HEK293 (cell line): ENCODE measurements around the gene LSMEM2.

Source experiments
- CTCF ChIA-PET: fragments of 350-600 bp; formaldehyde crosslinking; extraction: SDS; loops from one replicate; lab custom pipeline; 2021; ENCODE audit warnings: antibody characterized with exemption; lab: Yijun Ruan, JAX
- POLR2A ChIA-PET: fragments of 300-600 bp; formaldehyde crosslinking; extraction: SDS; loops from one replicate; lab custom pipeline; 2020; ENCODE audit warnings: antibody characterized with exemption, inconsistent platforms; lab: Yijun Ruan, JAX
- H3K27ac ChIP-seq: fragments of 200-500 bp; sonication (Bioruptor generic); 2 replicates; pipeline ENCODE4 v1.5.1; 2014; ENCODE audit warnings: low read depth, low read length, control low read depth, inconsistent platforms; ENCODE audit errors: extremely low read depth
- H3K36me3 ChIP-seq, 2 experiments: fragments of 200-500 bp in 1 of 2; sonication (Bioruptor generic) in 1 of 2; 1 replicate in 1 of 2; 2 replicates in 1 of 2; pipeline ENCODE4 v1.5.1; 2014 to 2017; ENCODE audit warnings: inconsistent platforms in 2 of 2, low read length in 2 of 2; ENCODE audit not compliant: control insufficient read depth in 2 of 2, insufficient read depth in 1 of 2
- H3K4me1 ChIP-seq: fragments of 200-500 bp; sonication (Bioruptor generic); 2 replicates; pipeline ENCODE4 v1.5.1; 2014; ENCODE audit warnings: mild to moderate bottlenecking, low read length, inconsistent platforms; ENCODE audit not compliant: control insufficient read depth, insufficient read depth
- H3K4me3 ChIP-seq: 2 replicates; pipeline ENCODE4 v1.5.1; 2011; ENCODE audit warnings: low read depth, mild to moderate bottlenecking, control low read depth, low read length, moderate library complexity
- H3K9me3 ChIP-seq: fragments of 200-500 bp; sonication (Bioruptor generic); 2 replicates; pipeline ENCODE4 v1.5.1; 2014; ENCODE audit warnings: low read depth, low read length, inconsistent platforms; ENCODE audit not compliant: control insufficient read depth, insufficient read depth
- BCL11B ChIP-seq: fragments of 450-650 bp; formaldehyde crosslinking; IDR thresholded peaks from 2 replicates; pipeline ENCODE4 v1.5.1; 2016; ENCODE audit warnings: low read depth, missing biosample characterization, missing genetic modification characterization
- GLIS1 ChIP-seq: fragments of 450-650 bp; formaldehyde crosslinking; IDR thresholded peaks from 2 replicates; pipeline ENCODE4 v1.5.1; 2016; ENCODE audit warnings: missing biosample characterization, missing genetic modification characterization
- KLF17 ChIP-seq: fragments of 450-650 bp; formaldehyde crosslinking; IDR thresholded peaks from 2 replicates; pipeline ENCODE4 v1.5.1; 2016; ENCODE audit warnings: missing biosample characterization, missing genetic modification characterization
- MEIS1 ChIP-seq: sonication (generic); formaldehyde crosslinking; IDR thresholded peaks from 2 replicates; pipeline ENCODE4 v1.8.1; 2022; ENCODE audit warnings: missing genetic modification reagents, mild to moderate bottlenecking, borderline replicate concordance
- OVOL3 ChIP-seq: fragments of 450-650 bp; formaldehyde crosslinking; IDR thresholded peaks from 2 replicates; pipeline ENCODE4 v1.5.1; 2016; ENCODE audit warnings: missing biosample characterization, missing genetic modification characterization
- PRDM1 ChIP-seq: fragments of 450-650 bp; formaldehyde crosslinking; IDR thresholded peaks from 2 replicates; pipeline ENCODE4; 2016; ENCODE audit warnings: missing biosample characterization, missing genetic modification characterization
- WT1 ChIP-seq: fragments of 450-650 bp; formaldehyde crosslinking; IDR thresholded peaks from 2 replicates; pipeline ENCODE4 v1.5.1; 2016; ENCODE audit warnings: missing biosample characterization, missing genetic modification characterization
- ZBTB26 ChIP-seq: fragments of 450-650 bp; formaldehyde crosslinking; optimal IDR thresholded peaks from 2 replicates; pipeline ENCODE3; 2016; ENCODE audit warnings: missing biosample characterization, mild to moderate bottlenecking, missing genetic modification characterization
- ZBTB8A ChIP-seq: fragments of 450-650 bp; formaldehyde crosslinking; IDR thresholded peaks from 2 replicates; pipeline ENCODE4 v1.5.1; 2016; ENCODE audit warnings: missing biosample characterization, missing genetic modification characterization
- ZIC2 ChIP-seq: fragments of 450-650 bp; formaldehyde crosslinking; IDR thresholded peaks from 2 replicates; pipeline ENCODE4 v1.5.1; 2016; ENCODE audit warnings: missing biosample characterization, missing genetic modification characterization
- ZNF148 ChIP-seq: fragments of 450-650 bp; formaldehyde crosslinking; IDR thresholded peaks from 2 replicates; pipeline ENCODE4 v1.5.0; 2017; ENCODE audit warnings: missing biosample characterization, missing genetic modification characterization, borderline replicate concordance
- ZNF169 ChIP-seq: fragments of 450-650 bp; formaldehyde crosslinking; IDR thresholded peaks from 2 replicates; pipeline ENCODE4 v1.5.1; 2016; ENCODE audit warnings: missing biosample characterization, missing genetic modification characterization
- ZNF248 ChIP-seq: fragments of 450-650 bp; formaldehyde crosslinking; IDR thresholded peaks from 2 replicates; pipeline ENCODE4 v1.5.1; 2017; ENCODE audit warnings: missing biosample characterization, missing genetic modification characterization
- ZNF311 ChIP-seq: fragments of 450-650 bp; formaldehyde crosslinking; IDR thresholded peaks from 2 replicates; pipeline ENCODE4 v1.5.1; 2017; ENCODE audit warnings: missing biosample characterization, missing genetic modification characterization, borderline replicate concordance
- ZNF335 ChIP-seq: fragments of 450-650 bp; formaldehyde crosslinking; conservative IDR thresholded peaks from 2 replicates; pipeline ENCODE4 v1.5.1; 2016; ENCODE audit warnings: missing biosample characterization, missing genetic modification characterization
- ZNF391 ChIP-seq: fragments of 450-650 bp; formaldehyde crosslinking; IDR thresholded peaks from 2 replicates; pipeline ENCODE4 v1.5.1; 2016; ENCODE audit warnings: low read depth, missing biosample characterization, missing genetic modification characterization, borderline replicate concordance
- ZNF549 ChIP-seq: fragments of 450-650 bp; IDR thresholded peaks from 2 replicates; pipeline ENCODE4 v1.5.1; 2018; ENCODE audit warnings: missing biosample characterization, missing genetic modification characterization, mild to moderate bottlenecking, inconsistent platforms, moderate library complexity
- ZNF585B ChIP-seq: fragments of 450-650 bp; formaldehyde crosslinking; IDR thresholded peaks from 2 replicates; pipeline ENCODE4 v1.5.1; 2016; ENCODE audit warnings: missing biosample characterization, missing genetic modification characterization
- ZNF670 ChIP-seq: fragments of 450-650 bp; formaldehyde crosslinking; IDR thresholded peaks from 2 replicates; pipeline ENCODE4 v1.5.1; 2016; ENCODE audit warnings: missing biosample characterization, missing genetic modification characterization, low read depth
- ZNF791 ChIP-seq: fragments of 450-650 bp; formaldehyde crosslinking; IDR thresholded peaks from 2 replicates; pipeline ENCODE4 v1.5.1; 2016; ENCODE audit warnings: missing biosample characterization, missing genetic modification characterization
- ZSCAN18 ChIP-seq: fragments of 450-650 bp; formaldehyde crosslinking; IDR thresholded peaks from 2 replicates; pipeline ENCODE4 v1.5.1; 2016; ENCODE audit warnings: missing biosample characterization, missing genetic modification characterization
- TF ChIP-seq, protein P1 (sequence below): fragments of 450-650 bp; formaldehyde crosslinking; IDR thresholded peaks from 2 replicates; pipeline ENCODE4 v1.5.1; 2017; ENCODE audit warnings: missing biosample characterization, missing genetic modification characterization

LSMEM2 gene

DNA sequence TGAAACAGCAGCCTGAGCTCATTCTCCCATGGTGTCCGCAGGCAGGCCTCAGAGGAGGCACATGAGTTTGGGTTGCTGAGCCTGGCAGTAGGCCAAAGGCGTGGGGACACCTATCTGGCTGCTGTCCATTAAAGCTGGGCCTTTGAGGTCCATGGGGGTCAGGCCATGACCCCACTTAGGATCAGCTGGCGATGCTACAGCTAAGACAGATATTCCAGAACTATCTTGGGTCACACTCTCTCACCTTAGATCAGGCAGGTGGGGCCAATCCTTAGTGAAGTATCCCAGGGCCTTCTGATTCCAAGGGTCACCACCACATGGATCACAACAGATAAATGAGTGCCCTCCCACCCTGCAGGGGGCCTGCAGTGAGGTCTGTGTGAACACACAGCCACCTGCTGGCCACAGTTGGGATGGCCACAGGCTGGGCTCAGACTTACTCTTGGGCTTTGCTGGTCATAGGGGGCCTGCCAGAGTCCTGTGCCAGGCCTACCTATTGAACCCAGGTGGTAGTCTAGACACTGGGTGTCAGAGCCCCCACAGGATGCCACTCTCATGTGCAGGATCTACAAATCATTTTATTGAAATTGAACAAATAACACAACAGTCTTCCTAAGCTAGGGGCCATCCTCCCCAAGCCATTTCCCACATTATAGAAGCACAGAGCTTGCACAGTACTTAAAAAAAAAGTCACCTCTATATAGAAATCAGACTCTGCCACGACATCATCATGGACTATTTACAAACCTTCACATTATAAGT, 45.6 kb downstream of the LSMEM2 start (continued):
- no peak for TF ChIP-seq ZBTB8A
- no peak for TF ChIP-seq ZNF549 (tag by site-specific recombination)
- TF ChIP-seq KLF17 (tag by site-specific recombination): 0 out of 2 replicates have a peak, but pooled peaks have one; percentile 25
- TF ChIP-seq PRDM1 (tag by site-specific recombination): no peak
- TF ChIP-seq, protein P1, sequence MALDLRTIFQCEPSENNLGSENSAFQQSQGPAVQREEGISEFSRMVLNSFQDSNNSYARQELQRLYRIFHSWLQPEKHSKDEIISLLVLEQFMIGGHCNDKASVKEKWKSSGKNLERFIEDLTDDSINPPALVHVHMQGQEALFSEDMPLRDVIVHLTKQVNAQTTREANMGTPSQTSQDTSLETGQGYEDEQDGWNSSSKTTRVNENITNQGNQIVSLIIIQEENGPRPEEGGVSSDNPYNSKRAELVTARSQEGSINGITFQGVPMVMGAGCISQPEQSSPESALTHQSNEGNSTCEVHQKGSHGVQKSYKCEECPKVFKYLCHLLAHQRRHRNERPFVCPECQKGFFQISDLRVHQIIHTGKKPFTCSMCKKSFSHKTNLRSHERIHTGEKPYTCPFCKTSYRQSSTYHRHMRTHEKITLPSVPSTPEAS (tag by site-specific recombination): no peak
- TF ChIP-seq ZNF670 (tag by site-specific recombination): no peak
- TF ChIP-seq ZNF791 (tag by site-specific recombination): no peak
- TF ChIP-seq MEIS1 (CRISPR knock-in tag): no peak
- no peak for TF ChIP-seq ZNF585B (tag by site-specific recombination)
- no peak for TF ChIP-seq ZNF311
- no peak for TF ChIP-seq ZBTB26 (tag by site-specific recombination)
- TF ChIP-seq OVOL3: no peak
- peak; percentile 89 for TF ChIP-seq GLIS1 (tag by site-specific recombination)
- TF ChIP-seq BCL11B (tag by site-specific recombination): no peak
- no peak for TF ChIP-seq ZNF148 (tag by site-specific recombination)
- peak; percentile 65; the same call in 1 of the 2 replicates for TF ChIP-seq ZIC2 (tag by site-specific recombination)
- no peak for TF ChIP-seq ZSCAN18 (tag by site-specific recombination)

- no peak overlapping the region for H3K27ac ChIP-seq
- ChIA-PET CTCF (interaction anchor here (0.6 to 3.0 kb wide), 13 partner anchors 12 to 200 kb away, joined by 3 to 21 read pairs (median 5); partner anchors contain the start of genes HYAL3, LSMEM2 and NAA80), POLR2A (interaction anchor here (1.6 to 2.5 kb wide), 2 partner anchors 26 to 130 kb away, joined by 4 to 12 read pairs; partner anchors contain the start of genes HYAL3 and NAA80)
- no peak for TF ChIP-seq WT1 (tag by site-specific recombination)
- TF ChIP-seq ZNF248 (tag by site-specific recombination): no peak
- TF ChIP-seq ZNF169 (tag by site-specific recombination): no peak
- no peak for TF ChIP-seq ZNF335 (tag by site-specific recombination)
- TF ChIP-seq ZNF391 (tag by site-specific recombination): no peak
- H3K36me3 ChIP-seq: peaks cover 3 to 46% of the 10 kb centered on the region in 2 experiments
- no peaks in the 10 kb centered on the region for H3K9me3 ChIP-seq
- no peak overlapping the region for H3K4me3 ChIP-seq
- H3K4me1 ChIP-seq: no peaks in the 10 kb centered on the region
Observed at GRCh38 chr3:50325113-50325480, 46.2 kb downstream of the LSMEM2 start.
